Stimulated activated CD8-positive, alpha-beta memory T cell treated with anti-CD3 and anti-CD28 coated beads, Interleukin-4, amount 100 ng/mL, for 48 hours (primary cell): ENCODE results near the gene SLC17A6.

Source experiments
- DNase-seq: peaks from one replicate; pipeline ENCODE4 v3.0.0-alpha.2; 2020

SLC17A6 gene

GRCh38 chr11:22337596-22338485, at the start of gene SLC17A6:
Gene SLC17A6, plus strand, starts transcription at chr11:22338381. Its CDS starts 153 bp downstream, at chr11:22338534.
- DNase-seq, result no peak

- DNase-seq, result no peak
These were observed 35.8 kb upstream of the SLC17A6 start for GRCh38 chr11:22302368-22302767.

- no peak for DNase-seq
These were observed 33.7 kb upstream of the SLC17A6 start for GRCh38 chr11:22304337-22304961.

GRCh38 chr11:22317656-22318055, 20.5 kb upstream of the SLC17A6 start:
- no peak for DNase-seq

GRCh38 chr11:22331771-22332170, 6.4 kb upstream of the SLC17A6 start:
- DNase-seq, result no peak

GRCh38 chr11:22336587-22336986, 1.6 kb upstream of the SLC17A6 start:
- DNase-seq, result no peak

- no peak for DNase-seq
These were observed 1.4 kb downstream of the SLC17A6 start for GRCh38 chr11:22339611-22340010.

- DNase-seq, result no peak
These were observed 2.1 kb downstream of the SLC17A6 start for GRCh38 chr11:22340235-22340634.

- no peak for DNase-seq
These were observed 2.8 kb downstream of the SLC17A6 start for GRCh38 chr11:22340701-22341587.

GRCh38 chr11:22341588-22341931, 3.4 kb downstream of the SLC17A6 start:
- DNase-seq, result no peak

GRCh38 chr11:22342211-22343031, 4.2 kb downstream of the SLC17A6 start:
- DNase-seq, result no peak

GRCh38 chr11:22343032-22343324, 4.8 kb downstream of the SLC17A6 start:
- DNase-seq, result no peak

- no peak for DNase-seq
These were observed 5.3 kb downstream of the SLC17A6 start for GRCh38 chr11:22343371-22344032.

- no peak for DNase-seq
These were observed 5.9 kb downstream of the SLC17A6 start for GRCh38 chr11:22344081-22344480.

GRCh38 chr11:22346282-22346681, 8.1 kb downstream of the SLC17A6 start:
- no peak for DNase-seq

- DNase-seq, result no peak
These were observed 9.8 kb downstream of the SLC17A6 start for GRCh38 chr11:22347857-22348487.

GRCh38 chr11:22349491-22349890, 11.3 kb downstream of the SLC17A6 start:
- DNase-seq, result no peak

- DNase-seq, result no peak
These were observed 21.1 kb downstream of the SLC17A6 start for GRCh38 chr11:22359295-22359694.

- no peak for DNase-seq
These were observed 33.0 kb downstream of the SLC17A6 start for GRCh38 chr11:22371160-22371559.

- no peak for DNase-seq
These were observed 48.9 kb downstream of the SLC17A6 start for GRCh38 chr11:22387126-22387525.

GRCh38 chr11:22389526-22390282, 51.5 kb downstream of the SLC17A6 start:
- DNase-seq, result no peak
